Measurements from ENCODE around the gene TTC28. TPM values are rescaled to one million over a fixed set of nuclear protein-coding genes. Genes with fewer than 3 reads are reported as not detected.

The TTC28 gene
- total RNA-seq, 4 donors from 2014 or later = 35.1 to 138 (median 50.8) TPM

GRCh38 chr22:28244757-28245156 lies 434.9 kb downstream of the TTC28 start:
- Histone ChIP-seq H3K27ac (no peak overlapping the region), H3K9me3 (no peaks in the 10 kb centered on the region), H3K4me3 (no peak overlapping the region), H3K27me3 (no peaks in the 10 kb centered on the region), H3K36me3 (no peaks in the 10 kb centered on the region), H3K4me1 (no peaks in the 10 kb centered on the region)
- WGBS, 2 donors (ENCODE audit: low coverage in 1 of 2) = 80% methylated on average over 1 of the region's 1 CpG
- no peak for ATAC-seq
- TF ChIP-seq CTCF (IDR thresholded peaks at IDR 0.05) = no peak
- TF ChIP-seq POLR2A (IDR thresholded peaks at IDR 0.05) = no peak
- no peak for TF ChIP-seq POLR2AphosphoS5 (IDR thresholded peaks at IDR 0.05)
- no peak for TF ChIP-seq EP300 (IDR thresholded peaks at IDR 0.05)

DNA sequence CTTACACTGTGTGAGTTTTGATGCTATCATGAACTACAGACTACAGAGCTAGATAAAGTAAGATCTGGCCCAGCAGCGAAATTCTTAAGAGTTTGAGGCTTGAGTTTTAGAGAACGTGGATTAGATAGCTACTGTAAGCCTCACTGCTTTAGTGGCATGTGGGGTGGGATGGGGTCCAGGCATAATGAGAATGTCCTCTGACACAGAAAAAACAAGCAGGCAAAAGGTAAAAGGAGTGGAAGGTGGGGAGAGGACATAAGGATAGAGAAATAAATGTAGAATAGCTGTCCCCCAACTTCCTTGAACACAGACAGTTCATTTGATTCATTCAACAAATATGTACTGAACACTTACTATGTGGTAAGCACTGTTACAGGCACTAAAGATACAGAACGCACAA lies 436.1 kb downstream of the TTC28 start:
- ATAC-seq = no peak

GRCh38 chr22:28241656-28242290 lies 437.9 kb downstream of the TTC28 start:
- ATAC-seq = no peak
- Histone ChIP-seq H3K4me1 (no peaks in the 10 kb centered on the region), H3K27me3 (no peaks in the 10 kb centered on the region), H3K4me3 (no peak overlapping the region), H3K36me3 (no peaks in the 10 kb centered on the region), H3K27ac (no peak overlapping the region), H3K9me3 (no peaks in the 10 kb centered on the region)
- TF ChIP-seq POLR2A (IDR thresholded peaks at IDR 0.05) (no peak), POLR2AphosphoS5 (IDR thresholded peaks at IDR 0.05) (no peak), CTCF (IDR thresholded peaks at IDR 0.05) (no peak), EP300 (IDR thresholded peaks at IDR 0.05) (no peak)
- 88 to 92% methylated on average over 5 of the region's 5 CpGs for WGBS, 2 donors (ENCODE audit: low coverage in 1 of 2)

More for the DNA sequence above, 436.1 kb downstream of the TTC28 start:
- Histone ChIP-seq H3K27me3 (no peaks in the 10 kb centered on the region), H3K9me3 (no peaks in the 10 kb centered on the region), H3K4me3 (no peak overlapping the region), H3K4me1 (no peaks in the 10 kb centered on the region), H3K36me3 (no peaks in the 10 kb centered on the region), H3K27ac (no peak overlapping the region)
- 72 to 93% methylated on average over 3 of the region's 3 CpGs for WGBS, 2 donors (ENCODE audit: low coverage in 1 of 2)
- TF ChIP-seq EP300 (IDR thresholded peaks at IDR 0.05) (no peak), POLR2A (IDR thresholded peaks at IDR 0.05) (no peak), POLR2AphosphoS5 (IDR thresholded peaks at IDR 0.05) (no peak), CTCF (IDR thresholded peaks at IDR 0.05) (no peak)

GRCh38 chr22:28239941-28240340 lies 439.7 kb downstream of the TTC28 start:
- no peaks in the 10 kb centered on the region for H3K27me3 ChIP-seq
- H3K4me1 ChIP-seq = no peaks in the 10 kb centered on the region
- no peak for ATAC-seq

More at GRCh38 chr22:28239941-28240340, 439.7 kb downstream of the TTC28 start:
- Histone ChIP-seq H3K27ac (no peak overlapping the region), H3K9me3 (no peaks in the 10 kb centered on the region), H3K36me3 (no peaks in the 10 kb centered on the region), H3K4me3 (no peak overlapping the region)
- TF ChIP-seq CTCF (IDR thresholded peaks at IDR 0.05) = no peak
- no peak for TF ChIP-seq EP300 (IDR thresholded peaks at IDR 0.05)
- no peak for TF ChIP-seq POLR2A (IDR thresholded peaks at IDR 0.05)
- TF ChIP-seq POLR2AphosphoS5 (IDR thresholded peaks at IDR 0.05) = no peak

All from gastroesophageal sphincter (tissue), 4 donors.